Stimulated activated CD8-positive, alpha-beta memory T cell treated with anti-CD3 and anti-CD28 coated beads, Interleukin-12 subunit alpha, Interleukin-12 subunit beta, amount 100 ng/mL, for 24 hours (primary cell): ENCODE results near the gene JARID2.
"Not testable (repeated sequence)": the region's sequence is repeated elsewhere in the genome, so short reads cannot be mapped to it uniquely, and the experiment has no call there.

ENCODE experiments used
- DNase-seq: peaks from one replicate; pipeline ENCODE4 v3.0.0-alpha.2; 2020; ENCODE audit errors: extremely low read depth

Gene JARID2

DNA sequence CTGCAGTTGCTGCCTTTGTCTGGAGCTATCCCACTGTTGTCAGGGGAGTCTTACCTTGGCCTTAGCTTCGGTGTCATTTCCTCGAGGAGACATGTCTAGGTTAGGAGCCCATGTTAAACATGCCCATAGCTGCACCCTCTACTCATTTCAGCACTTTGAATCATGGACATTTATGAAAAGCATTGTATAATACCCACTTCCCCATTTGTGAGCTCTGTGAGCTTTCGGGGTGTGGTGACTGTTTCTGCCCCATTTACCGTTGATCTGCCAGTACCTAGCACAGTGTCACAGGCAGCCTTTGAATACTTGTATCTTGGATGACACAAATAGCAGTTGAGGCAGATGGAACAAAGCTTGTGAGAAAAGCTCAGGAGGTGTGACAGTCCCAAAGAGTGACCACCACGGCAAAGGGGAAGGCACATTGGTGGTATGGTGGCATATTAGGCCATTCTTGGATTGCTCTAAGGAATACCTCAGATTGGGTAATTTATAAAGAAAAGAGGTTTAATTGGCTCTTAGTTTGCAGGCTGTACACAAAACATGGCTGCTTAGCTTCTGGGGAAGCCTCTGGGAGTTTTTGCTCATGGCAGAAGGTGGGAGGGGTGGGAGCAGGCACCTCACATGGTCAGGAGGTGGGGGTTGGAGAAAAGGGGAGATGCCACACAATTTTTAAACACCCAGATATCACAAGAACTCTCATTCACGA, 42.0 kb downstream of the JARID2 start:
- no peak for DNase-seq

DNA sequence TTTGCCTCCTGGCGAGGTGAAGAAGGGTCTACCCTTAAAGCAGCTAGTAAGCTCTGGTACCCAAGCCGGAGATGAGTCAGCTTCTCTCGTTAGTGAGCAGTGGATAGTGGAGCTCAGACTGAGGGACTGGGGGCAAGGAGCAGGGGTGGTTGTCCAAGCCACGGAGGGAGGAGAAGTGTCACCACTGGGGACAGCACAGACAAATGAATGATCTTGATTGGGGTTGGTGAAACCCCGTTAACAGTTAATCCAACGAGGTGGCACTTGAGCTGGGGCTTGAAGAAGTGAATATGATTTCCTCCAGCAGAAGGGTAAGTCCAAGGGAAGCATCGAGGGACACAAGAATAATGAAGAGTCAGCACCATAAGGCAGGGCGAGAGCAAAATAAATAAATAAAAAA, 43.0 kb downstream of the JARID2 start:
- no peak for DNase-seq

DNA sequence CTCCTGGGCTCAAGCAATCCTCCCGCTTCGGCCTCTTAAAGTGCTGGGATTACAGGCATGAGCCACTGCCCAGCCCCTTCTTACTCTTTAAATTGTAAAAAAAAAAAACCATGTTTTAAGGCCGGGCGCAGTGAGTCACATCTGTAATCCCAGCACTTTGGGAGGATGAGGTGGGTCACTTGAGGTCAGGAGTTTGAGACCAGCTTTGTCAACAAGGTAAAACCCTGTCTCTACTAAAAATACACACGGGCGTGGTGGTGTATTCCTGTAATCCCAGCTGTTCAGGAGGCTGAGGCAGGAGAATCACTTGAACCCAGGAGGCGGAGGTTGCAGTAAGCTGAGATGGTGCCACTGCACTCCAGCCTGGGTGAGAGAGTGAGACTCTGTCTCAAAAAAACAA, 43.6 kb downstream of the JARID2 start:
- DNase-seq = not testable (repeated sequence)

DNA sequence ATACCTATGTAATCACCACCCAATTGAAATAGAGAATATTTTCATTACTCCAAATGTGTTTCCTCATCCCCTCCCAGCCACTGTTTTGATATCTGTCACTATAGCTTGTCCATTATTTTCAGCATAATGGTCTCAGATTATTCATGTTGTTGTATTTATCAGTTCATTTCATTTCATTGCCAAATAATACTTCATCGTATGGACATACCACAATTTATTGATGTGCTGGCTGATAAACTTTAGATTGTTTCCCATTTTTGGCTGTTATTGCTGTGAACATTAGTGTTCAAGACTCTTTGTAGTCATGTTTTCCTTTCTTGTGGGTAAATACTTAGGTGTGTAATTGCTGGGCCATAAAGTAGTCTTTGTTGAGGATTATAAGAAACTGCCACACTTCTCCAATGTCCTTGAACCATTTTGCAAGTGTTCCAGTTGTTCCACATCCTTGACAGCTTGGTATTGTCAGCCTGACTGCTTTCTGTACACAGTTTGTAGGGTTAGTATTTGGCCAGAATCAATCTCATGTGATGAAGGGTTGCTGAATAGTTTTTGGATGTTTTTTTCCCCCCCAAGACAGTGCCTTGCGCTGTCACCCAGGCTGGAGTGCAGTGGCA, 44.3 kb downstream of the JARID2 start:
- DNase-seq = no peak

DNA sequence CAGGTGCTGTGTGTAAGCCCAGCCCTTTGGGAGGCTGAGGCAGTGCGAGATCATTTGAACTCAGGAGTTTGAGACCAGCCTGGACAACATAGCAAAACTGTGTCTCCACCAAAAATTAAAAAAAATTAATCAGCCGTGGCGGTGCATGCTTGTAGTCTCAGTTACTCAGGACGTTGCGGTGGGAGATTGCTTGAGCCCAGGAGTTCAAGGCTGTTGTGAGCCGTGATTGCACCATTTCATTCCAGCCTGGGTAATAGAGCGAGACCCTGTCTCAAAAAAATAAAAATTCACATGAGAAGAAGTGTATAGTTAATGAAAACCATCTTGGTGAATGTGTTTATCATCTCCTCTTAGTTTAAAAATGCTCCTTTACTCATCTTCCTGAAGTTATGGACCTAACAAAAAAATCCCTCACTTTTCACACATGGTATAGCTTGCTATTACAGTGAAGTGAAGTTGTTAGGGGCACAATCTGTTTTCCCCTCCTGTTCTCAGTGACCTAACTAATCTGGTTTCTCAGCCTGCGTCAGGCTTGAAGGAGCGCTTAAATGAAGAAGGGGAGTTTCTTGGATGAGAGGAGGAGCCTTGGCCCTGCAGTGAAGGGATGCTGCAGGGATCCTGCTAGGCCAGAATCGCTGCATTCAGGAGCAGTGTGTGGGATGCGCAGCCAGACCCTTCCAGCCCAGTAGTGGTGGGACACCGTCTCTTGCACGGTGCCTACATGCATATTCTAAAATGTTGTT, 45.3 kb downstream of the JARID2 start:
- DNase-seq = no peak

DNA sequence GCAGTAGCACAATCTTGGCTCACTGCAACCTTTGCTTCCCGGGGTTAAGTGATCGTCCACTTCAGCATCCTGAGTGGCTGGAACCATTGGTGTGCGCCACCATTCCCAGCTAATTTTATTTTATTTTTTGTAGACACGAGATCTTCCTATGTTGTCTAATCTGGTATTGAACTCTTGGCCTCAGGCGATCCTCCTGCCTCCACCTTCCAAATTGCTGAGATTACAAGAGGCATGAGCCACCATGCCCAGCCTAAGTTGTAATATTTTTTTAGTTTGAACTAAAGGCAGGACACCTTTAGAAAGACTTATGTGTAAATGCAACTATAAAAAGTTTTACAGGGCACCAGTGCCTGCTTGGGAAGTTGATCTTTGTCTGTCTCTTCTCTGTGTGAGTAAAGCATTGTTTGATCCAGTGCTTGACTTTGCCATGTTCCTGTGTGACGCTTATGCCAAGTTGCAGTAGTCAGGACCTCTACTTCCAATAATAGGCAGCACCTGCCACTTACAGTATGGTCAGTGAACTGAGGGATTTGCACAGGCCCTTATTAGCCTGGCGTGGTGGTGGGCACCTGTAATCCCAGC, 46.9 kb downstream of the JARID2 start:
- no peak for DNase-seq

DNA sequence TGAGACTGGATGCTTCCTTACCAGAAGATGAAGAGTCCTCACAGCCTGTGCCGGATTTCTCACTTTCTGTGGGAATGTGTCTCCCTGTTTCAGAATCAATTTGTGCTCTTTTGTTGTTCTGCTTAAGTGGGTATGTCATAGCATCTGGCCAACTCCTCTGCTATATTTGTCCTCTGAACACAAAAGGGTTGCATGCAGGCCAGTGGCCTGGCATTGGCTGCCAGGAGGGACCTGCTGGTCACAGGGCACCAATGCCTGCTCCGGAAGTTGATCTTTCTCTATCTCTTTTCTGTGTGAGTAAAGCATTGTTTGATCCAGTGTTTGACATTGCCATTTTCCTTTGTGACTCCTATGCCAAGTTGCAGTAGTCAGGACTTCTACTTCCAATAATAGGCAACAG, 47.8 kb downstream of the JARID2 start:
- no peak for DNase-seq

DNA sequence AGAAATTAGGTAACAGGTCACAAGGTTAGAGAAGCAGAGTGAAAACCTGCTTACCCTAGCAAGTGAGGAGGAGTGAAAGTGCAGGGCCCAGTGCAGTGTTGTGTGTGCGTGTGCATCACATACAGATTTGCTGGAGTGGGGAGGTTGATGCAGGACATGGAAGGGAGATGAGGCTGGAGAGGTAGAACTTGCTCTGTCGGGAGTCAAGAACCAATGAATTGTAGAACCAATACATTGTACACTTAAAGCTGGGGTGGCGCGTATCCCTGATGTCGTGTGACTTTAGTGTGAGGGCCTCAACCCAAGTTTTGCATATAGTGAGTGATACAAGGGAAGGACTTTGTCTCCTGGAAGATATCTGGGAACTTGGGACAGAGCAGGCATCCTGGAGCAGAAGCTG, 48.6 kb downstream of the JARID2 start:
- DNase-seq = no peak

DNA sequence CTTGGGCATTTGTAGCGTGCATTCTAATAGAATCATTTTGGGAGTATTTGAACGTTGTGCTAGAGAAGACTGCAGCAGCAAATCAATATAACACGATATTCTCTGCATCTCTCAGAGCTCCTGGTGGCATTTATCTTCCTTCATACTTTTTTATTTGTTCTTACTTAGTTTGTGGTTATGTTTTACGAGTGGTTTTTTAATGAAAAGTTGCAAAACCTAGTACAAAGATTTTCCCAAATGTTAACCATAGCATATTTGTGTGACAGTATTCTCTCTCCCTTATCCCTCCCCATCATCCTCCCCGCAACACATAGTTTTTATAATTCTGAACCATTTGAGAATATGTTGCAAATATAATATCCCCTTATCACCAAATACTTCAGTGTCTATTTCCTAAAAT, 50.4 kb downstream of the JARID2 start:
- DNase-seq = no peak

DNA sequence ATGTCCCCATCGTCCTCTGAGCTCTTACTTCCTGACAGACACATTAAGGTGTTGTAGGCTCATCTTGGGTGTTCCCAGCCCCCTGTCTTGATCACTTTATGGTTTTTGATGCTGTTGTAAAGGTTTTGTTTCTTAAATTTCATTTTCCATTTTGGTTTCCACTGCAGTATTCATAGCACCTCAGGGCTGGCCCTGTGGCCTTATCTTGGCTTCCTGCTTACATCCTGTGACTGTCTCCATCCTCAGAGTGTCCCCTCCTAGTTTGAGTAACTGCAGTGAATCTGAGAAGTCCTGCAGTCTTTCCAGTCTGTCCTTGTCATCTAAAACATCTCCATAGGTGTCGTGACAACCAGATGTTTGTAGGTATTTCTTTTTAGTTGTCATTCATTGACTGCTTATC, 50.9 kb downstream of the JARID2 start:
- DNase-seq = peak; percentile 14

DNA sequence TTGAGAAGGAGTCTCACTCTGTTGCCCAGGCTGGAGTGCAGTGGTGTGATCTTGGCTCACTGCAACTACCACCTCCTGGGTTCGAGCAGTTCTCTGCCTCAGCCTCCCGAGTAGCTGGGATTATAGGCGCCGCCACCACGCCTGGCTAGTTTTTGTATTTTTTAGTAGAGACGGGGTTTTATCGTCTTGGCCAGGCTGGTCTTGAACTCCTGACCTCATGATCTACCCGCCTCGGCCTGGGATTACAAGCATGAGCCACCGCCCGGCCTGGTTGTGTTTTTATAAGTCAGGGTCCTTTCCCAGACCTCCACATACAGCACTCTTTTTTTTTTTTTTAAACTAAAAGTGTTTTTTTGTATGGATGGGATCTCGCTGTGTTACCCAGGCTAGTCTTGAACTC, 51.3 kb downstream of the JARID2 start:
- DNase-seq = not testable (repeated sequence)

DNA sequence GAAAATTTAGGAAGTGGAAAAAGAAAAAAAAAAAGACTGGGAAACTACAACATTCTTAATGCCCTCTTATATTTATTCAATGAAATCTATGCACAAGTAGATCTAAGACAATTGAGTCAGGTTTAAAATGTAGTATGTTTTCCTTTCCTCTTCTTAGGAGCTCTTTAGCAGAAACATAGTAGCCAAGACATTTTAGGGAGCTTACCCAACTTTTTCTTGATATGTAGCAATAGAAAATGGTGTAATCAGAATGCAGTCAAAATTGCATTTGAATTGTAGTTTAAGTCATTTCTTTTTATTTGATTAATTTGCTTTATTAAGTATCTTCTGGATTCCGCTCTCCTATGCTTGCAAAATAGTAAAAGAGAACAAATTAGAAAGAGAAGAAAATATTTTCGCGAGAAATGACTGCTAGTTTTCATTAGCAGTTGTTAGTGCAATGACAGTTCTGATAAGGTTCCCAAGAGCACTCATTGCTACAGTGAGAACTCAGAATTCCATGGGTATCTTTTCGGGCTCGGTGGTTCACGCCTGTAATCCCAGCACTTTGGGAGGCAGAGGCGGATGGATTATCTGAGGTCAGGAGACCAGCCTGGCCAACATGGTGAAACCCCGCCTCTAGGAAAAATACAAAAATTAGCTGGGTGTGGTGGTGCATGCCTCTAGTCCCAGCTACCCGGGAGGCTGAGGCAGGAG, 52.2 kb downstream of the JARID2 start:
- no peak for DNase-seq

DNA sequence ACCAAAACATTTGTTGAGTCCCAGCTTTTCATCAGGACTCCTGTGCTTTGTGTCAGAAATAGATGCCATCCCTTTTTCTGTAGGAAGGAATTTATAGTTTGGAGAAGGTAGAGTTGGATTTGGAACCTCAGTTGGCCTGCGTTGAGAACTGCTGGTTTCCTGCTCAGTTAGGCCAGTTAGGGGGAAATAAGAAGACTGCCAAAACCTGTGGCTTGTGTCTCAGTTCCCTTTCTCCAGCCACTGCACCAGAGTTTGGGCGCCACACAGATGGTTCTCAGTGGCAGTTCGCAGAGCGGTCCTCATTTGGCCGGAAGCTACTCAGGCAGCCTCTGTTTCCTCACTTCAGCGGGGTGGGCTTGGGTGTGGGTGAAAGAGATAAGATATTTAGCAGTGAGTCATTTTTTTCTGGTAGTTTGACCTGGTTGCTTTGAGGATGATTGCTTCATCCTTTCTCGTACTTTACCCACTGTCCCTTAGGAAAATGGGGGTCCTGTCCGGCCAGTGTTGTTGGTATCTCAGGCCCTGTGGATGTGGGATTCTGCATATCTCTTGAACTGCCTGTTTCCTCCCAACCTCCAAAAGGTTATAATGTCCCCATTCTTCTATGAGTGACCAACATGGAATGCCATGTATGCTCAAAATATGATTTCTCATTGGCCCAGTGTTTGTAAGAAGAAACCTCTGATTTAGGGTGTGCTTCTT, 53.7 kb downstream of the JARID2 start:
- DNase-seq = peak; percentile 16

DNA sequence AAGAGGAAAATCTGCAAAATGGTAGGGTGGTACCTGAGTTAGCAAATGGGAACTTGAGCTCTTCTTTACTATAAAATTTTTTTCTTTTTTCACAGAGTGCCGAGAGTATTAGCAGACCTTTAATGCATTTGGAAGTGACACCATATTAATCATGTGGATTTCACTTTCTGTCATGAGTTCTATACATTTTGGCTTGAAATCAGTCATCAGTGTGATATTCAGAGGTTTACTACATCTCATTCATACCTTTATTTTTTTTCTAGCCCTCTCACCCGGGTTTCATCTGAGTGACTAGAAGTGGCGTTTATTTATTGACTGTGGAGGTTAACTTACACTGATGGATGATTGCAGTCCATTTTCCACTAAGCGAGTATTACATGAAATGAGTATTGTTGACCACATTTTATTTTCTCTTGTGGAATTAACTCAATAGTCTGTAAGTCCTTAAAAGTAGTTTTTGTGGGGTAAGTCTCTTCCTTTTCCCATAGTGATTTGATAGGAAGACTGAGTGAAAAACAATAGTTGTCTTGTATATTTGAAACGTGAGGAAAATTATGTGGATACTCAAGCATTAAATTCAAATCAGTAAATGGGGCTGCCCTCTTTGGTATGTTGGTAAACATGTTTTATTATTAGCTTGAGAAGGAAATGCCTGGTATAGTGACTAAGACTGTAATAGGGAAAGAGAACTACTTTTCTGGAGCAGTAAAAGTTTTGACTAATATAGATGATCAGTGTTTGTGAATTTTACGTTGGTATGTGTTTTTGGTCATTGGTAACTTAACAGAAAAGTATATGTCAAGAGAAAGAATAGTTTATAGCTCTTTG, 55.5 kb downstream of the JARID2 start:
- DNase-seq = no peak

DNA sequence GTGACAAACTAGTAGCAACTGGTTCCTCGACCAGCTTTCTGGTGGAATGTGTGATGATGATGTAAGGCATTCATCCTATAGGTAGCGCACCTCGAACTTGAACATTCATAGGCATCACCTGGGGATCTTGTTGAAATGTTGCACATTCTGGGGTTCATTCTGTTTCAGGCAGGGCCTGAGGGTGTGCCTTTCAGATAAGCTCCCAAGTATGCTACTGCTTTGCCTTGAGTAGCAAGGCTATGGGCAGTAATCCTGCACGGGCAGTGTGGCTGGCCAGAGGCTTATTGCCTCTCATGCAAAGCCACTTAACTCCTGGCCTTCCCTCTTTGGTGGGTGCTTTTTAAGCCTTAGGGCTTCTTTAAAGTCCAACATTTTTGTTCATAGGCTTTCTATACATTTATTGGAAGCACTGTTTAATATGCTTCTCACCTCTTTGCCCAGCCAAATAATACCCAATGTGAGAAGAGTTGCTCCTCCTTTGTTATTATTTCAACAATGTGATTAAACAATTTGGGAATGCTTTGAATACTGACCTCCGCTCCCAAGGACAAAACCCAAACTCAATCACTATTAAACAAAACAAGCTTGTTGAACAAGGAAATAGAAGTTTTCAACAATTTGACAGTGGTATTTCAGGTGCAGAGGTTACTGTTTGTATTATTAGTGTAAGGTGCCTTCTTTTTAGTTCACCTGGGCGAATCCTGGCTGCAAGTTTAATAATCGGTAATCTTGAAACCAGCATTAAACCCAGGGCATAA, 57.5 kb downstream of the JARID2 start:
- no peak for DNase-seq

DNA sequence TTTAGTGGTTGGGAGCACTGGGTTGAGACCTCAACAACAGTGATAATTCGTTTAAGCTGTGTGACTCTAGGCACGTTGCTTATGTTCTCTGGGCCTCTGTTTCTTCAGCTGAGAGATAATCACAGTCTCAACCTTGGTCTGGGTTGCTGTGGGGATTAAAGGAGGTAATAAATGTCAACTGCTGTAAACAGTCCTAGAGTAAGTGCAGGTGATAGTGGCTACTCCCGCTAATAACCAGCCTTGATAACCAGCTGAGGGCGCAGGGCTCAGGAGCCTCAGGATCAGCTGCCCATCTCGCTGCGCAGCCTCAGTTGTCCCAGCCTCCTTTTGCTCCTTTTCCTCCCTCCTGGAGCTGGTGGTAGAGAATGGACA, 58.0 kb downstream of the JARID2 start:
- no peak for DNase-seq

DNA sequence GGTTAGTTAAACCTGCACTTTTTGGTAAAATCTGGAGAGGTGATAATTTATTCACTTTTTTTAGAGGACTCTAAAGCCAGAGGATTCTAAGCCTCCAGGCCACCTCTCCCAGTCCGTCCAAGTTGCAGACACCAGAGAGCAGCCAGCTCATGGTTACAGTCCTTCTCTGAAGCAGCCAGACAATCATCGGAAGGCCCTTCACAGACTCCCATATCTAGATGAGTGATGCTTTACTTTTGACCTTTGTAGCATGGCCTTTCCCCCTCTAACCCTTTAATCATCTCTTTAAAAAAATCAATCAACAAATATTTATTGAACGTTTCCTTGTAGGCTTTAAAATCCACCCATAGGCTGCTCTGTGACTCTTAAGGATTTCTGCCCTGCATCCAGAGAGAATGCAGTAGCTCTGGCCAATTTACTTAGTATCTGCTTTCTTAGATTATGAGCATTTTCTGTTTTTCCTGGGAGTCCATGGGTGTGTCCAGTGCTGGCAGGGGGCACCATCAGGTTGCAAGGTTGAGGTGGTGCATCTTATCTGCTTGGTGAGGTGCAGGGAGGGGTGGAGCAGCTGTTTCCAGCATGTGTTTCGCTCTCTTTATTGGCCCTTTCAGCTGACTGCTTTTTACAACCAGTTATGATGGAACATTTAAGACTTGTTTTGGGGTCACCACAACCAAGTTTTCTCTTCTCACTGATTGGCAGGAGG, 58.6 kb downstream of the JARID2 start:
- no peak for DNase-seq

DNA sequence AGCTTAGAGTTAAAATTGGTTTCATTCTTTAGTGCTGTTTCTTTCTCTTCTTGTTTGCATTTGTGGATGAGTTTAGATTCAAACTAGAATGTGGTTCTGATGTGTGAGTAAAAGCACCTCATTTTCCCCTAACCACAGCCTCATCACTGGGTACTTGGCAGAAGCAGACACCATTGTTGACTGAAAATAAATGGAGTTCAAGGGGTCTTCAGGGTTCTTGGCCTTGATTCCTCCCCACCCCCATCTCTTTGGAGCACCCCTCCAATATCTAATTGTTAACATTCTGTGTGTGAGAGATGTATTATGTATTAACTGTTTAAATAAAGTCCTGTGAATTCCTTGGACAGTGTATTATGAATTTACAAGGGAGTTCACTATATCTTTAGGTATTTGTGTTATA, 59.6 kb downstream of the JARID2 start:
- no peak for DNase-seq

DNA sequence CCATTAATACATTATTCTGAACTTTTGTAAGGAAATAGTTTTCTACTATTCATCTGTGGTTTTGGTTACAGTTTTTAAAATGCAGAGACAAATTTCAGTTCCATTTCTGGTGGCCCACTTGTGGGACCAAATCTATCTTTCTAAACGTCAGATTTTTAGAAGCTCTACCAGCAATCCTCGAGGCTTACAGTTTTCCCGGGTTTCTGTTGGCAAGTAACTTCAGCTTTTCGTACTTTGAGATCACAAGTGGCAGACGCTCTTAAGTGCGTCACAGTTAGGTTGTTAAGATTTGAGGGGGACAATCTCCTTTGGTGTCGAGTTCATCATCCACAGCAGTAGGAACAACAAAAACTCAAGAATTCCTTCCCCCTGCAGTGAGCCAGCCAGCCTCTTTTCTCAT, 60.0 kb downstream of the JARID2 start:
- no peak for DNase-seq
